OCI-LY3 (cell line): ENCODE results near the gene HECW1.
"Not testable (repeated sequence)": the region's sequence is repeated elsewhere in the genome, so short reads cannot be mapped to it uniquely, and the experiment has no call there.

Source experiments
- H2AFZ ChIP-seq: fragments of 200-600, 300-600 bp; shearing (Covaris generic); 2 replicates; pipeline ENCODE4 v1.6.0; 2014; ENCODE audit warnings: antibody characterized with exemption, low read depth, low read length
- H3K27ac ChIP-seq: fragments of 200-600, 300-600 bp; sonication (generic); 2 replicates; pipeline ENCODE4 v1.5.1; 2014; ENCODE audit warnings: mild to moderate bottlenecking, low read length, moderate library complexity, mixed read lengths
- H3K27me3 ChIP-seq: fragments of 200-600, 300-600 bp; sonication (generic); 2 replicates; pipeline ENCODE4 v1.6.1; 2014; ENCODE audit warnings: low read depth, low read length, mixed read lengths
- H3K36me3 ChIP-seq: fragments of 200-600, 300-600 bp; sonication (generic); replicated peaks from 2 replicates; pipeline ENCODE3; 2014; ENCODE audit warnings: low read depth, low read length, mixed read lengths
- H3K4me1 ChIP-seq: fragments of 300-600, 200-600 bp; sonication (generic); 2 replicates; pipeline ENCODE4 v1.6.1; 2014; ENCODE audit warnings: low read length, mixed read lengths
- H3K4me2 ChIP-seq: fragments of 200-600, 300-600 bp; sonication (generic); 2 replicates; pipeline ENCODE4 v1.6.1; 2014; ENCODE audit warnings: low read length, mixed read lengths
- H3K4me3 ChIP-seq: fragments of 300-600, 200-600 bp; sonication (generic); 2 replicates; pipeline ENCODE4 v1.5.1; 2014; ENCODE audit warnings: antibody characterized with exemption, mild to moderate bottlenecking, low read length, moderate library complexity
- H3K79me2 ChIP-seq: fragments of 300-600, 200-600 bp; shearing (Covaris generic); 2 replicates; pipeline ENCODE4 v1.6.1; 2014; ENCODE audit warnings: mild to moderate bottlenecking, low read length, mixed read lengths
- H3K9ac ChIP-seq: fragments of 300-600, 200-600 bp; shearing (Covaris generic); 2 replicates; pipeline ENCODE4 v1.6.0; 2014; ENCODE audit warnings: mild to moderate bottlenecking, low read length, moderate library complexity
- H3K9me3 ChIP-seq: fragments of 200-600, 300-600 bp; shearing (Covaris generic); 2 replicates; pipeline ENCODE4 v1.6.1; 2014; ENCODE audit warnings: low read length, mixed read lengths; ENCODE audit not compliant: insufficient read depth
- H4K20me1 ChIP-seq: fragments of 200-600, 300-600 bp; sonication (generic); 2 replicates; pipeline ENCODE4 v1.6.1; 2016; ENCODE audit warnings: low read length, mixed read lengths; ENCODE audit not compliant: insufficient read depth
- EZH2phosphoT487 ChIP-seq: fragments of 200-600 bp; shearing (Covaris generic); IDR thresholded peaks from 2 replicates; pipeline ENCODE4 v1.6.1; 2018; ENCODE audit warnings: antibody characterized with exemption, mixed run types, low read depth
- TF ChIP-seq, protein P1 (sequence below): fragments of 200-600, 300-600 bp; sonication (generic); IDR thresholded peaks from 2 replicates; pipeline ENCODE4 v1.5.1; 2014; ENCODE audit warnings: antibody characterized with exemption, low read length, low read depth

Gene HECW1

DNA sequence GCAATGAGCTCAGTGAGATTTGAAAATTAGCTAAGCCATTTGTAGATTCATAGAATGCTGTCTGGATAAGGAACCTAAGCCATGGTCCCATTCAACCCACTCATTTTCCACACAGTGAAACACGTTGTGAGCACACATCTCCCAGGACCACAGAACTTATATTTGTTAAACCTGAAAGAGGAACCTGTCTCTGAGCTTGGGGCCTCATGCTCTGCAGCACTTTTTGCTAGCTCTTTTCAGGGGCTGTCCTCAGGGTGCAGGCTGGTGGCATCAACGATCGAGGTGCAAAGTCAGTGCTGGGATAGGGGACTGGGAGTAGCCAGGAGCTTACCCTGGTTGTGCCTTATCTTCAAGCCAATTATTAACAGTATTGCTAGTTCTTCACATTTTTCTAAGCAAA is 11.9 kb downstream of the HECW1 start:
- no peak overlapping the region for H3K9ac ChIP-seq
- H3K27me3 ChIP-seq, result no peaks in the 10 kb centered on the region
- no peaks in the 10 kb centered on the region for H4K20me1 ChIP-seq
- peak overlapping the region; percentile 39; the same call in 1 of the 2 replicates for H3K4me2 ChIP-seq
- TF ChIP-seq EZH2phosphoT487, result no peak
- TF ChIP-seq, protein P1, sequence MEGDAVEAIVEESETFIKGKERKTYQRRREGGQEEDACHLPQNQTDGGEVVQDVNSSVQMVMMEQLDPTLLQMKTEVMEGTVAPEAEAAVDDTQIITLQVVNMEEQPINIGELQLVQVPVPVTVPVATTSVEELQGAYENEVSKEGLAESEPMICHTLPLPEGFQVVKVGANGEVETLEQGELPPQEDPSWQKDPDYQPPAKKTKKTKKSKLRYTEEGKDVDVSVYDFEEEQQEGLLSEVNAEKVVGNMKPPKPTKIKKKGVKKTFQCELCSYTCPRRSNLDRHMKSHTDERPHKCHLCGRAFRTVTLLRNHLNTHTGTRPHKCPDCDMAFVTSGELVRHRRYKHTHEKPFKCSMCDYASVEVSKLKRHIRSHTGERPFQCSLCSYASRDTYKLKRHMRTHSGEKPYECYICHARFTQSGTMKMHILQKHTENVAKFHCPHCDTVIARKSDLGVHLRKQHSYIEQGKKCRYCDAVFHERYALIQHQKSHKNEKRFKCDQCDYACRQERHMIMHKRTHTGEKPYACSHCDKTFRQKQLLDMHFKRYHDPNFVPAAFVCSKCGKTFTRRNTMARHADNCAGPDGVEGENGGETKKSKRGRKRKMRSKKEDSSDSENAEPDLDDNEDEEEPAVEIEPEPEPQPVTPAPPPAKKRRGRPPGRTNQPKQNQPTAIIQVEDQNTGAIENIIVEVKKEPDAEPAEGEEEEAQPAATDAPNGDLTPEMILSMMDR, result no peak
- H3K4me1 ChIP-seq, result peaks cover 13% of the 10 kb centered on the region
- no peaks in the 10 kb centered on the region for H3K9me3 ChIP-seq
- no peak overlapping the region for H3K4me3 ChIP-seq
- no peak overlapping the region for H2AFZ ChIP-seq
- no peaks in the 10 kb centered on the region for H3K36me3 ChIP-seq
- H3K27ac ChIP-seq, result no peak overlapping the region
- no peaks in the 10 kb centered on the region for H3K79me2 ChIP-seq

DNA sequence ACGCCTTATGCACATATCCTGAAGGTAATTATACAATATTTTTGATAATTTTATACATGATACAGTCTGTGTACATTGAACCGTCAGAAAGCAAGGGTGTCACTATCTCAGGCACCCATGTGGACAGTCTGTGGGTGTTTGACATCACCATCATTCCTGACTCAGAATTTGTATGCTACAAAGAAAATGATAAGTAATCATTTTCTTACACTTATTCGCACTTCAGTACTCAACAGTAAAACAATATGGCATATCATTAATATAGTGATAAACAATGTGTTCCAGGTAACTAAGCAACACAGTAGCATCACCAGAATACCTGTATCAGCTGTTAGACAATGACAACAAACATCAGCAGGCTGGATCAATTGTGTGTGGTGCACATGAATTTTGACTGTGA is 17.9 kb downstream of the HECW1 start:
- Histone ChIP-seq H3K9me3 (no peaks in the 10 kb centered on the region), H2AFZ (no peak overlapping the region), H4K20me1 (no peaks in the 10 kb centered on the region), H3K27ac (no peak overlapping the region), H3K79me2 (no peaks in the 10 kb centered on the region), H3K36me3 (no peaks in the 10 kb centered on the region), H3K4me2 (no peak overlapping the region), H3K27me3 (no peaks in the 10 kb centered on the region; the same call in 1 of the 2 replicates), H3K9ac (no peak overlapping the region), H3K4me1 (no peaks in the 10 kb centered on the region), H3K4me3 (no peak overlapping the region)
- TF ChIP-seq, protein P1, result no peak

DNA sequence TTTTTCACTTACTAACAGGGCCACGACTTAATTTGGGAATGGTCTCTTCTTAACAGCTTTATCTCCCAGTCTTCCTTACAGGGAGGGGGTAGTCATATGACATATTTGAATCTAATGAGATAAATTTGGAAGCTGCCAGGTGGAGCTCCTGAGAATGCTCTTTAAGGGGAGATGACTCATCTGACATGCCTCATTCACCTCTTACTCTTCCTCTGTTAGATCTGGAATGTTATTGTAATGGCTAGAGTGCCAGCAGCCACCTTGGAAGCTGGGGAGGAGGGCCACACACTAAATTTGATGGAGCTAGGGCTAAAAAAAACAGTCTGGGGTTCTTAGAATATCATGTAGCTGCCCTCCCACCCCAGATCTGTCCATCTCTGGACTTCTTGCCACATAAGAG is 22.7 kb downstream of the HECW1 start:
- Histone ChIP-seq H3K27me3 (no peaks in the 10 kb centered on the region; the same call in 1 of the 2 replicates), H3K9me3 (no peaks in the 10 kb centered on the region), H3K4me1 (no peaks in the 10 kb centered on the region), H3K4me3 (no peak overlapping the region), H3K9ac (no peak overlapping the region), H3K79me2 (no peaks in the 10 kb centered on the region), H3K4me2 (no peak overlapping the region), H4K20me1 (no peaks in the 10 kb centered on the region), H3K27ac (no peak overlapping the region), H3K36me3 (no peaks in the 10 kb centered on the region), H2AFZ (no peak overlapping the region)
- TF ChIP-seq EZH2phosphoT487, result no peak
- TF ChIP-seq, protein P1, result no peak

DNA sequence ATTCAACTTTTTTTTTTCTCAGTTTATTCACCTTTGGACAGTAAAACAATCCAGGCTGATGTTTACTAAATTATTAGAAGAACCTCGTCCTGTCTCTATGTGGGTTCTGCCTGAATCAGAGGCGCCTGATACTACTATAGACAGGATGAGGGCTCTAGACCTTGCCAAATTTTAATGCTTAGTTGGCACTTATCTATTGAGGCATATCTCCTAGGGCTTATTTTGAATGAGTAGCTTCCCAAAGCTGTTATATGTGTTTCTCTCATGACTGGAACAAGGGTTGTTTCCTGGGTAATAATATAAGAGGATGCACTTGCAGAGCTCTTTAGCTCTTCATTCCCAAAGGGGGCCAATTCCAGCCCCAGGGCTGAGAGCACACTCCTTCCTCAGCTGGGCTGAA is 23.6 kb downstream of the HECW1 start:
- no peak overlapping the region for H3K4me2 ChIP-seq
- no peak overlapping the region for H3K4me3 ChIP-seq

DNA sequence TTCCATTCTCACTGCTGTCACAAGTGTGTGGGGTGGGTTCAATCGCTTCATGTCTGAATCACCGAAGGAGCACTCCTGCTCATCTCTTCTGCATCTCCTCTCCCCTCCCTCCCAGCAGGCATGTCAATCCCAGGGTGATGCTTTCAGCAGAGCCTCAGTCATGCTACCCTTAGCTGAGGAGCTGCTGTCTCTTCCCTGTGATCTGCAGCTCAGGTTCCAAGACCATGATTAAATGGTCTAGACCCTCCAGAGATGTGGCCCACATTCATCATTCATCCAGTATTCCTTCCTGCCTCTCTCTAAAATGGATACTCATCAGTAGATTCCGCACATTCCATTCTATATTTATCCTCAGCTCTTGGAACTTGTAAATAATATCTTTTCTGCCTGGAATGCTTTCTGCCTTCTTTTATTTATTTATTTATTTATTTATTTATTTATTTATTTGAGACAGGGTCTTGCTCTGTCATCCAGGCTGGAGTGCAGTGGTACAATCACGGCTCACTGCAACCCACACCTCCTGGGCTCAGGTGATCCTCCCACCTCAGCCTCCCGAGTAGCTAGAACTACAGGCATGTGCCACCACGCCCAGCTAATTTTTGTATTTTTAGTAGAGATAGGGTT is 24.8 kb downstream of the HECW1 start:
- H3K4me2 ChIP-seq, H3K4me1 ChIP-seq, H3K9me3 ChIP-seq: not testable (repeated sequence)

More for the DNA sequence above, 23.6 kb downstream of the HECW1 start:
- Histone ChIP-seq H3K36me3 (no peaks in the 10 kb centered on the region), H3K9me3 (no peaks in the 10 kb centered on the region), H3K27me3 (no peaks in the 10 kb centered on the region; the same call in 1 of the 2 replicates), H2AFZ (no peak overlapping the region), H4K20me1 (no peaks in the 10 kb centered on the region), H3K4me1 (no peaks in the 10 kb centered on the region), H3K9ac (no peak overlapping the region), H3K79me2 (no peaks in the 10 kb centered on the region), H3K27ac (no peak overlapping the region)
- no peak for TF ChIP-seq EZH2phosphoT487
- TF ChIP-seq, protein P1, result no peak

More for the DNA sequence above, 24.8 kb downstream of the HECW1 start:
- H3K27me3 ChIP-seq, H4K20me1 ChIP-seq, H3K79me2 ChIP-seq, H3K9ac ChIP-seq, H3K27ac ChIP-seq, H3K4me3 ChIP-seq, H2AFZ ChIP-seq, H3K36me3 ChIP-seq: not testable (repeated sequence)
